Keratinocyte (primary cell): ENCODE measurements around the gene NCKAP5. TPM values are rescaled to one million over a fixed set of nuclear protein-coding genes. Genes with fewer than 3 reads are reported as not detected.

ENCODE experiments used
- DNase-seq: peaks from one replicate; pipeline ENCODE4 v3.0.0-alpha.2; 2011; ENCODE audit warnings: low read depth, missing footprints, low spot score
- FAIRE-seq: peaks from 2 replicates; lab custom pipeline; 2011; peaks lifted over from hg19 to GRCh38; lab: Jason Lieb, UNC
- H2AFZ ChIP-seq: 2 replicates; pipeline ENCODE4 v1.6.0; 2012; ENCODE audit warnings: low read length, control low read depth, inconsistent platforms; ENCODE audit not compliant: control insufficient read depth
- H3K27ac ChIP-seq: 2 replicates; pipeline ENCODE4 v1.5.1; 2011; ENCODE audit warnings: low read length; ENCODE audit not compliant: control insufficient read depth, insufficient read depth
- H3K27me3 ChIP-seq: 3 replicates; pipeline ENCODE4 v1.6.0; 2011; ENCODE audit warnings: low read length; ENCODE audit not compliant: control insufficient read depth, insufficient read depth; ENCODE audit errors: extremely low read depth
- H3K36me3 ChIP-seq, 2 experiments: 2 replicates in 1 of 2; 3 replicates in 1 of 2; pipeline ENCODE4 v1.5.1; 2011; ENCODE audit warnings: low read length in 2 of 2, mild to moderate bottlenecking in 1 of 2; ENCODE audit not compliant: control insufficient read depth in 2 of 2, insufficient read depth in 2 of 2; ENCODE audit errors: extremely low read depth in 1 of 2
- H3K4me1 ChIP-seq: 3 replicates; pipeline ENCODE4 v1.5.1; 2011; ENCODE audit warnings: low read length; ENCODE audit not compliant: control insufficient read depth, insufficient read depth; ENCODE audit errors: extremely low read depth
- H3K4me2 ChIP-seq: 3 replicates; pipeline ENCODE4 v1.6.0; 2011; ENCODE audit warnings: low read depth, low read length; ENCODE audit not compliant: control insufficient read depth, insufficient read depth; ENCODE audit errors: extremely low read depth
- H3K4me3 ChIP-seq, 3 experiments: fragments of 200-600 bp in 1 of 3; sonication (generic) in 1 of 3; 2 replicates in 2 of 3; 3 replicates in 1 of 3; pipeline ENCODE4 v1.5.1; 2011 to 2016; ENCODE audit warnings: low read length in 3 of 3, mild to moderate bottlenecking in 3 of 3, control low read depth in 2 of 3, inconsistent platforms in 1 of 3, low read depth in 1 of 3, mixed read lengths in 1 of 3, mixed run types in 1 of 3, moderate library complexity in 1 of 3; ENCODE audit not compliant: control insufficient read depth in 2 of 3, insufficient read depth in 2 of 3; ENCODE audit errors: extremely low read depth in 1 of 3
- H3K79me2 ChIP-seq: 2 replicates; pipeline ENCODE4 v1.6.0; 2012; ENCODE audit warnings: low read length; ENCODE audit not compliant: control insufficient read depth, insufficient read depth
- H3K9ac ChIP-seq: 3 replicates; pipeline ENCODE4 v1.6.0; 2011; ENCODE audit warnings: low read length; ENCODE audit not compliant: control insufficient read depth, insufficient read depth; ENCODE audit errors: extremely low read depth
- H3K9me1 ChIP-seq: 3 replicates; pipeline ENCODE4 v1.6.0; 2011; ENCODE audit warnings: low read length; ENCODE audit not compliant: control insufficient read depth, insufficient read depth; ENCODE audit errors: extremely low read depth
- H3K9me3 ChIP-seq: 2 replicates; pipeline ENCODE4 v1.5.1; 2012; ENCODE audit warnings: low read depth, low read length; ENCODE audit not compliant: control insufficient read depth
- H4K20me1 ChIP-seq: 3 replicates; pipeline ENCODE4 v1.6.0; 2011; ENCODE audit warnings: low read length; ENCODE audit not compliant: control insufficient read depth, insufficient read depth; ENCODE audit errors: extremely low read depth
- CTCF ChIP-seq, 3 experiments: IDR thresholded peaks in 1 of 3; conservative IDR thresholded peaks in 1 of 3; optimal IDR thresholded peaks in 1 of 3; 2 replicates in 2 of 3; 3 replicates in 1 of 3; pipeline versions ENCODE3 to v1.5.1; 2011; ENCODE audit warnings: low read length in 3 of 3, mild to moderate bottlenecking in 3 of 3, moderate library complexity in 2 of 3, control low read depth in 1 of 3, inconsistent platforms in 1 of 3; ENCODE audit not compliant: insufficient read depth in 2 of 3; ENCODE audit errors: extremely low read depth in 1 of 3
- EZH2 ChIP-seq: IDR thresholded peaks from one replicate; pipeline ENCODE4 v1.6.1; 2012; ENCODE audit warnings: inconsistent platforms, mild to moderate bottlenecking, low read length, moderate library complexity
- dilution Hi-C: fragments of 300-500 bp; cut with MboI; formaldehyde crosslinking; loops from one replicate; pipeline ENCODE4 v1.7.0; 2020; ENCODE audit warnings: low sequenced_read_pairs; ENCODE audit not compliant: extremely low pct_ligation_motif_present
- polyA plus RNA-seq, 5 experiments: library from polyadenylated mRNA; depleted of rRNA in 3 of 5; stranded (reverse) in 3 of 5; stranded (forward) in 1 of 5; unstranded in 1 of 5; fragments of >200 nt; gene quantifications; 1 replicate in 1 of 5; 2 replicates in 3 of 5; 3 replicates in 1 of 5; pipeline versions ENCODE4 v1.2.1 to v1.2.3, GENCODE V29; 2011 to 2012; ENCODE audit warnings: missing spikeins in 2 of 5, low read depth in 1 of 5, low replicate concordance in 1 of 5

Gene NCKAP5
- polyA plus RNA-seq, 1 donor (not counting 4 experiments of a cell fraction or from before 2014, with no cell fraction given) = 3.6 TPM

GRCh38 chr2:133344849-133345248 lies 223.4 kb downstream of the NCKAP5 start:
- Histone ChIP-seq H3K27ac (no peak overlapping the region), H3K79me2 (no peaks in the 10 kb centered on the region), H3K9me3 (no peaks in the 10 kb centered on the region), H3K4me1 (peaks cover 7% of the 10 kb centered on the region), H4K20me1 (no peaks in the 10 kb centered on the region), H3K9me1 (no peaks in the 10 kb centered on the region), H2AFZ (no peak overlapping the region), H3K27me3 (no peaks in the 10 kb centered on the region), H3K36me3 (no peaks in the 10 kb centered on the region), H3K9ac (no peak overlapping the region), H3K4me3 (no peak overlapping the region), H3K4me2 (no peak overlapping the region)
- no peak for TF ChIP-seq EZH2
- TF ChIP-seq CTCF (optimal IDR thresholded peaks at IDR 0.05 in 1 of 3, IDR thresholded peaks at IDR 0.05 in 1 of 3, conservative IDR thresholded peaks at IDR 0.05 in 1 of 3; ENCODE audit: extremely low read depth in 1 of 3, insufficient read depth in 2 of 3, low read length in 3 of 3) = no peak
- FAIRE-seq (no peak), DNase-seq (no peak)
- dilution Hi-C loops = no loop called here

GRCh38 chr2:133343018-133343352 lies 225.3 kb downstream of the NCKAP5 start:
- Histone ChIP-seq H3K4me1 (peaks cover 7% of the 10 kb centered on the region), H3K79me2 (no peaks in the 10 kb centered on the region), H3K27ac (no peak overlapping the region), H4K20me1 (no peaks in the 10 kb centered on the region), H3K9ac (no peak overlapping the region), H3K9me1 (no peaks in the 10 kb centered on the region), H2AFZ (no peak overlapping the region), H3K9me3 (no peaks in the 10 kb centered on the region), H3K27me3 (no peaks in the 10 kb centered on the region), H3K4me2 (no peak overlapping the region), H3K36me3 (no peaks in the 10 kb centered on the region), H3K4me3 (no peak overlapping the region)
- FAIRE-seq = no peak
- no peak for DNase-seq
- TF ChIP-seq CTCF (optimal IDR thresholded peaks at IDR 0.05 in 1 of 3, IDR thresholded peaks at IDR 0.05 in 1 of 3, conservative IDR thresholded peaks at IDR 0.05 in 1 of 3; ENCODE audit: extremely low read depth in 1 of 3, insufficient read depth in 2 of 3, low read length in 3 of 3) (no peak), EZH2 (no peak)
- dilution Hi-C loops = no loop called here
